Measurements from ENCODE around the gene ZNF827. TPM values are rescaled to one million over a fixed set of nuclear protein-coding genes. Genes with fewer than 3 reads are reported as not detected.

Gene ZNF827
- total and polyA plus RNA-seq, 2 experiments from 2014 or later, result 20.3 to 33.1 TPM

DNA sequence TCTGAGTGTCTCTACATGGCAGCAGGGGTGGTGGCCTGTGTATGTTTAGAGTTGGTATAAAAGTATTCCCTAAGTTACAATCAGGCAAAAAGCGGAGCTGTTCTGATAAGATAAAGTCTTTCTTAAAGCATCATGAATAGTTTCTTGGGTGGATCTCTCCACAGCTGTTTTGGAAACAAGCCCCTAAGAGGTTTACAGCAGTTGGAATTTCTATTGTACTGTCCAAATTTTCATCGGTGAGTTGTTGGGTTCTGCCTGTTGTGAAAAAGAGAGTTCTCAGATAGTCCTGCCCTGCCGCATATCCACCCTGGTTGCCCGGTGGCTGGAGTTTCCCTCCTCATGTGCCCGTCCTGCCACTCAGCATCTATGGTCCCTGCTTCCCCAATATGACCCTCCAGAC lies 208.6 kb downstream of the ZNF827 start:
- Histone ChIP-seq H3K36me3 (ENCODE audit: insufficient read depth) (no peaks in the 10 kb centered on the region), H3K4me3 (no peak overlapping the region), H4K20me1 (replicated peaks; ENCODE audit: insufficient read depth) (no peaks in the 10 kb centered on the region), H3K27ac (ENCODE audit: low read depth) (no peak overlapping the region; the same call in 1 of the 2 replicates), H3K4me2 (no peak overlapping the region), H3K27me3 (ENCODE audit: insufficient read depth) (no peaks in the 10 kb centered on the region), H3F3A (replicated peaks; ENCODE audit: low read depth) (peaks cover 9% of the 10 kb centered on the region), H2AFZ (peak overlapping the region; percentile 29; the same call in 1 of the 2 replicates), H3K79me2 (replicated peaks; ENCODE audit: insufficient read depth) (no peaks in the 10 kb centered on the region), H3K9me2 (ENCODE audit: insufficient read depth) (peaks cover 4% of the 10 kb centered on the region; the same call in 1 of the 2 replicates), H3K4me1 (ENCODE audit: insufficient read depth) (peaks cover 32% of the 10 kb centered on the region)
- H3K27me3 Mint-ChIP-seq (ENCODE audit: insufficient read depth, low read depth, poor library complexity), result peaks cover 9% of the 10 kb centered on the region
- no peaks in the 10 kb centered on the region; the same call in 2 of the 3 replicates for H3K36me3 Mint-ChIP-seq (ENCODE audit: low read depth)
- peaks cover 31% of the 10 kb centered on the region for H3K4me1 Mint-ChIP-seq
- no peak for TF ChIP-seq JUNB (IDR thresholded peaks at IDR 0.05; ENCODE audit: unreplicated experiment)
- no peak for TF ChIP-seq CREB1 (CRISPR knock-in tag; IDR thresholded peaks at IDR 0.05; ENCODE audit: low read depth)
- H3K9me3 Mint-ChIP-seq, result no peaks in the 10 kb centered on the region
- no peak for DNase-seq (ENCODE audit: low spot score)
- no peak overlapping the region for H3K27ac Mint-ChIP-seq
- no peak for ATAC-seq
- no peak overlapping the region for H3K4me3 Mint-ChIP-seq

DNA sequence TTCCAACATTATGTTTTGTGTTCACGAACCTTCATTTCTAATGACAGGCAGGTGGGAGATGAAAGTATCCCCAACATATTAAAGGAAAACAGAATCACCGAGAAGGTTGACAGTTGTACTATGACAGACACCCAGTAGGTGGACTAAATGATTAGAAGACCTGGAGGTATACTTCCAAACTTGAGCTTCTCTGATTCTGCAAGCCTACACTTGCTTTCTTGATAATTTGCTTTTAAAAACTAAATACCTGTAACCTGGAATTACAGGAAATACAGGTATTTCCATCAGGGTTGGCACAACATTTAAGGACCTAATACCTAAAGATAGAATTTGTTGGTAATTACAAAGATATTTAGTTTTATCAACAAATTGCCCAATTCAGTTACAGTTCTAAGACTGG lies 215.3 kb downstream of the ZNF827 start:
- 0 out of 2 replicates have a peak, but pooled peaks cover 3% of the 10 kb centered on the region for H3F3A ChIP-seq (replicated peaks; ENCODE audit: low read depth)
- no peak overlapping the region for H3K27ac ChIP-seq (ENCODE audit: low read depth)
- H3K36me3 ChIP-seq (ENCODE audit: insufficient read depth), result no peaks in the 10 kb centered on the region
- H3K36me3 Mint-ChIP-seq (ENCODE audit: low read depth), result peaks cover 16% of the 10 kb centered on the region
- H3K27me3 Mint-ChIP-seq (ENCODE audit: insufficient read depth, low read depth, poor library complexity), result peaks cover 2% of the 10 kb centered on the region
- peaks cover 6% of the 10 kb centered on the region; the same call in 2 of the 3 replicates for H3K4me1 Mint-ChIP-seq
- no peak for DNase-seq (ENCODE audit: low spot score)
- H3K9me3 Mint-ChIP-seq, result peaks cover 16% of the 10 kb centered on the region
- no peak overlapping the region for H3K4me2 ChIP-seq
- no peak for ATAC-seq
- H3K4me3 Mint-ChIP-seq, result no peak overlapping the region
- peaks cover 9% of the 10 kb centered on the region; the same call in 1 of the 2 replicates for H3K4me1 ChIP-seq (ENCODE audit: insufficient read depth)
- H3K79me2 ChIP-seq (replicated peaks; ENCODE audit: insufficient read depth), result no peaks in the 10 kb centered on the region
- H3K27me3 ChIP-seq (ENCODE audit: insufficient read depth), result no peaks in the 10 kb centered on the region
- H2AFZ ChIP-seq, result no peak overlapping the region
- no peaks in the 10 kb centered on the region for H4K20me1 ChIP-seq (replicated peaks; ENCODE audit: insufficient read depth)
- no peak overlapping the region for H3K27ac Mint-ChIP-seq
- H3K4me3 ChIP-seq, result no peak overlapping the region
- H3K9me2 ChIP-seq (ENCODE audit: insufficient read depth), result peaks cover 3% of the 10 kb centered on the region; the same call in 1 of the 2 replicates
- TF ChIP-seq, protein P1, sequence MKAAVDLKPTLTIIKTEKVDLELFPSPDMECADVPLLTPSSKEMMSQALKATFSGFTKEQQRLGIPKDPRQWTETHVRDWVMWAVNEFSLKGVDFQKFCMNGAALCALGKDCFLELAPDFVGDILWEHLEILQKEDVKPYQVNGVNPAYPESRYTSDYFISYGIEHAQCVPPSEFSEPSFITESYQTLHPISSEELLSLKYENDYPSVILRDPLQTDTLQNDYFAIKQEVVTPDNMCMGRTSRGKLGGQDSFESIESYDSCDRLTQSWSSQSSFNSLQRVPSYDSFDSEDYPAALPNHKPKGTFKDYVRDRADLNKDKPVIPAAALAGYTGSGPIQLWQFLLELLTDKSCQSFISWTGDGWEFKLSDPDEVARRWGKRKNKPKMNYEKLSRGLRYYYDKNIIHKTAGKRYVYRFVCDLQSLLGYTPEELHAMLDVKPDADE (IDR thresholded peaks at IDR 0.05), result no peak
- no peak for TF ChIP-seq ZNF331 (CRISPR knock-in tag; IDR thresholded peaks at IDR 0.05; ENCODE audit: low read depth)
- no peak for TF ChIP-seq ZNF114 (CRISPR knock-in tag; IDR thresholded peaks at IDR 0.05)
- TF ChIP-seq, protein P2, sequence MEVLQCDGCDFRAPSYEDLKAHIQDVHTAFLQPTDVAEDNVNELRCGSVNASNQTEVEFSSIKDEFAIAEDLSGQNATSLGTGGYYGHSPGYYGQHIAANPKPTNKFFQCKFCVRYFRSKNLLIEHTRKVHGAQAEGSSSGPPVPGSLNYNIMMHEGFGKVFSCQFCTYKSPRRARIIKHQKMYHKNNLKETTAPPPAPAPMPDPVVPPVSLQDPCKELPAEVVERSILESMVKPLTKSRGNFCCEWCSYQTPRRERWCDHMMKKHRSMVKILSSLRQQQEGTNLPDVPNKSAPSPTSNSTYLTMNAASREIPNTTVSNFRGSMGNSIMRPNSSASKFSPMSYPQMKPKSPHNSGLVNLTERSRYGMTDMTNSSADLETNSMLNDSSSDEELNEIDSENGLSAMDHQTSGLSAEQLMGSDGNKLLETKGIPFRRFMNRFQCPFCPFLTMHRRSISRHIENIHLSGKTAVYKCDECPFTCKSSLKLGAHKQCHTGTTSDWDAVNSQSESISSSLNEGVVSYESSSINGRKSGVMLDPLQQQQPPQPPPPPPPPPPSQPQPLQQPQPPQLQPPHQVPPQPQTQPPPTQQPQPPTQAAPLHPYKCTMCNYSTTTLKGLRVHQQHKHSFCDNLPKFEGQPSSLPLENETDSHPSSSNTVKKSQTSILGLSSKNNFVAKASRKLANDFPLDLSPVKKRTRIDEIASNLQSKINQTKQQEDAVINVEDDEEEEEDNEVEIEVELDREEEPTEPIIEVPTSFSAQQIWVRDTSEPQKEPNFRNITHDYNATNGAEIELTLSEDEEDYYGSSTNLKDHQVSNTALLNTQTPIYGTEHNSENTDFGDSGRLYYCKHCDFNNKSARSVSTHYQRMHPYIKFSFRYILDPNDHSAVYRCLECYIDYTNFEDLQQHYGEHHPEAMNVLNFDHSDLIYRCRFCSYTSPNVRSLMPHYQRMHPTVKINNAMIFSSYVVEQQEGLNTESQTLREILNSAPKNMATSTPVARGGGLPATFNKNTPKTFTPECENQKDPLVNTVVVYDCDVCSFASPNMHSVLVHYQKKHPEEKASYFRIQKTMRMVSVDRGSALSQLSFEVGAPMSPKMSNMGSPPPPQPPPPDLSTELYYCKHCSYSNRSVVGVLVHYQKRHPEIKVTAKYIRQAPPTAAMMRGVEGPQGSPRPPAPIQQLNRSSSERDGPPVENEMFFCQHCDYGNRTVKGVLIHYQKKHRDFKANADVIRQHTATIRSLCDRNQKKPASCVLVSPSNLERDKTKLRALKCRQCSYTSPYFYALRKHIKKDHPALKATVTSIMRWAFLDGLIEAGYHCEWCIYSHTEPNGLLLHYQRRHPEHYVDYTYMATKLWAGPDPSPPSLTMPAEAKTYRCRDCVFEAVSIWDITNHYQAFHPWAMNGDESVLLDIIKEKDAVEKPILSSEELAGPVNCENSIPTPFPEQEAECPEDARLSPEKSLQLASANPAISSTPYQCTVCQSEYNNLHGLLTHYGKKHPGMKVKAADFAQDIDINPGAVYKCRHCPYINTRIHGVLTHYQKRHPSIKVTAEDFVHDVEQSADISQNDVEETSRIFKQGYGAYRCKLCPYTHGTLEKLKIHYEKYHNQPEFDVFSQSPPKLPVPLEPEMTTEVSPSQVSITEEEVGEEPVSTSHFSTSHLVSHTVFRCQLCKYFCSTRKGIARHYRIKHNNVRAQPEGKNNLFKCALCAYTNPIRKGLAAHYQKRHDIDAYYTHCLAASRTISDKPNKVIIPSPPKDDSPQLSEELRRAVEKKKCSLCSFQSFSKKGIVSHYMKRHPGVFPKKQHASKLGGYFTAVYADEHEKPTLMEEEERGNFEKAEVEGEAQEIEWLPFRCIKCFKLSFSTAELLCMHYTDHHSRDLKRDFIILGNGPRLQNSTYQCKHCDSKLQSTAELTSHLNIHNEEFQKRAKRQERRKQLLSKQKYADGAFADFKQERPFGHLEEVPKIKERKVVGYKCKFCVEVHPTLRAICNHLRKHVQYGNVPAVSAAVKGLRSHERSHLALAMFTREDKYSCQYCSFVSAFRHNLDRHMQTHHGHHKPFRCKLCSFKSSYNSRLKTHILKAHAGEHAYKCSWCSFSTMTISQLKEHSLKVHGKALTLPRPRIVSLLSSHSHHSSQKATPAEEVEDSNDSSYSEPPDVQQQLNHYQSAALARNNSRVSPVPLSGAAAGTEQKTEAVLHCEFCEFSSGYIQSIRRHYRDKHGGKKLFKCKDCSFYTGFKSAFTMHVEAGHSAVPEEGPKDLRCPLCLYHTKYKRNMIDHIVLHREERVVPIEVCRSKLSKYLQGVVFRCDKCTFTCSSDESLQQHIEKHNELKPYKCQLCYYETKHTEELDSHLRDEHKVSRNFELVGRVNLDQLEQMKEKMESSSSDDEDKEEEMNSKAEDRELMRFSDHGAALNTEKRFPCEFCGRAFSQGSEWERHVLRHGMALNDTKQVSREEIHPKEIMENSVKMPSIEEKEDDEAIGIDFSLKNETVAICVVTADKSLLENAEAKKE (CRISPR knock-in tag; IDR thresholded peaks at IDR 0.05), result no peak
- TF ChIP-seq, protein P3, sequence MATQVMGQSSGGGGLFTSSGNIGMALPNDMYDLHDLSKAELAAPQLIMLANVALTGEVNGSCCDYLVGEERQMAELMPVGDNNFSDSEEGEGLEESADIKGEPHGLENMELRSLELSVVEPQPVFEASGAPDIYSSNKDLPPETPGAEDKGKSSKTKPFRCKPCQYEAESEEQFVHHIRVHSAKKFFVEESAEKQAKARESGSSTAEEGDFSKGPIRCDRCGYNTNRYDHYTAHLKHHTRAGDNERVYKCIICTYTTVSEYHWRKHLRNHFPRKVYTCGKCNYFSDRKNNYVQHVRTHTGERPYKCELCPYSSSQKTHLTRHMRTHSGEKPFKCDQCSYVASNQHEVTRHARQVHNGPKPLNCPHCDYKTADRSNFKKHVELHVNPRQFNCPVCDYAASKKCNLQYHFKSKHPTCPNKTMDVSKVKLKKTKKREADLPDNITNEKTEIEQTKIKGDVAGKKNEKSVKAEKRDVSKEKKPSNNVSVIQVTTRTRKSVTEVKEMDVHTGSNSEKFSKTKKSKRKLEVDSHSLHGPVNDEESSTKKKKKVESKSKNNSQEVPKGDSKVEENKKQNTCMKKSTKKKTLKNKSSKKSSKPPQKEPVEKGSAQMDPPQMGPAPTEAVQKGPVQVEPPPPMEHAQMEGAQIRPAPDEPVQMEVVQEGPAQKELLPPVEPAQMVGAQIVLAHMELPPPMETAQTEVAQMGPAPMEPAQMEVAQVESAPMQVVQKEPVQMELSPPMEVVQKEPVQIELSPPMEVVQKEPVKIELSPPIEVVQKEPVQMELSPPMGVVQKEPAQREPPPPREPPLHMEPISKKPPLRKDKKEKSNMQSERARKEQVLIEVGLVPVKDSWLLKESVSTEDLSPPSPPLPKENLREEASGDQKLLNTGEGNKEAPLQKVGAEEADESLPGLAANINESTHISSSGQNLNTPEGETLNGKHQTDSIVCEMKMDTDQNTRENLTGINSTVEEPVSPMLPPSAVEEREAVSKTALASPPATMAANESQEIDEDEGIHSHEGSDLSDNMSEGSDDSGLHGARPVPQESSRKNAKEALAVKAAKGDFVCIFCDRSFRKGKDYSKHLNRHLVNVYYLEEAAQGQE (IDR thresholded peaks at IDR 0.05; ENCODE audit: unreplicated experiment), result no peak
- TF ChIP-seq EZH2phosphoT487 (IDR thresholded peaks at IDR 0.05; ENCODE audit: unreplicated experiment), result no peak
- no peak for TF ChIP-seq JUNB (IDR thresholded peaks at IDR 0.05; ENCODE audit: unreplicated experiment)
- no peak for TF ChIP-seq NANOG (IDR thresholded peaks at IDR 0.05; ENCODE audit: borderline replicate concordance)
- no peak for TF ChIP-seq EZH2 (IDR thresholded peaks at IDR 0.05; ENCODE audit: low read depth, unreplicated experiment)

Measured in GM23338 (cell line).